NCI-H226 (cell line): Measurements from ENCODE around the gene IGF2R.
A peak's percentile ranks its signal among the peaks of the same experiment; 100 is the strongest.
"Not testable (repeated sequence)": the region's sequence is repeated elsewhere in the genome, so short reads cannot be mapped to it uniquely, and the experiment has no call there.

Experiments
- DNase-seq: peaks from one replicate; pipeline ENCODE4 v3.0.0-alpha.2; 2015

Gene IGF2R

DNA sequence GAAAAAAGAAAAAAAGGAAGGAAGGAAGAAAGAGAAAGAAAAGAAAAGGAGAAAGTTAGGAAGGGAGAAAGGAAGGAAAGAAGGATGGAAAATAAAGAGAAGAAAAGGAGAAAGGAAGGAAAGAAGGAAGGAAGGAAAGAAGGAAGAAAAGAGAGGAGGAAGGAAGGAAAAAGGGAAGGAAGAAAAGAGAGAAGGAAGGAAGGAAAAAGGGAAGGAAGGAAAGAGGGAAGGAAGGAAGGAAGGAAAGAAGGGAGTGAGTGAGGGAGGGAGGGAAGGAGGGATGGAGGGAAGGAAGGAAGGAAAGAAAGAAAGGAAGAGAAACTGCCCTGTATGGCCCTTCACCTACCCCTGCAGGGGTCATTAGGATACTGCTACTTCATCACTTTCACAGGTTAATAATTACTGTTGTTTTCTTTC, 12.9 kb upstream of the IGF2R start:
- DNase-seq, result no peak

DNA sequence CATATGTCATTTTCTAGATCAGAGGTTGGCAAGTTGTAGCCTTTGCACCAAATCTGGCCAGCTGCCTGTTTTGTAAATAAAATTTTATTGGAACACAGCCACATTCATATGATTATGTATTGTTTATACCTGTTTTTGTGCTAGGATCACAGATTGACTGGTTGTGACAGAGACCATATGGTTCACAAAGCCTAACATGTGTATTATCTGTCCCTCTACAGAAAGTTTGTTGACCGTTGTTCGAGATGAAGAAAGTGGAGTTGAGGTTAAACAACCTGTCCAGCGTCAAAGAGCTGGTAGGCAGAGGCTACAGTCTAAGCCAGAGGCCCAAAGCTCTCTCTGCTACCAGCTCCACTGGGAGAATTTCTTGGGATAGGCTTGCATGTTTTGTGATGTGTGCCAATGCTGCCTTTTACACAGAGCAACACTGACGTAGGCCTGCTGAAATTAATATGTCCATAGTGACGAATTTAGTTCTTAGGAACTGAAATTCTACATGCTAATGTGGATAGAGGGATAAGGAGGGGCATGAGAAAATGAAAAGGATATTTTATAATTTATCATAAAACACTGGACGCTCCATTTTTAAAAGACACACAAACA, 11.7 kb upstream of the IGF2R start:
- no peak for DNase-seq

DNA sequence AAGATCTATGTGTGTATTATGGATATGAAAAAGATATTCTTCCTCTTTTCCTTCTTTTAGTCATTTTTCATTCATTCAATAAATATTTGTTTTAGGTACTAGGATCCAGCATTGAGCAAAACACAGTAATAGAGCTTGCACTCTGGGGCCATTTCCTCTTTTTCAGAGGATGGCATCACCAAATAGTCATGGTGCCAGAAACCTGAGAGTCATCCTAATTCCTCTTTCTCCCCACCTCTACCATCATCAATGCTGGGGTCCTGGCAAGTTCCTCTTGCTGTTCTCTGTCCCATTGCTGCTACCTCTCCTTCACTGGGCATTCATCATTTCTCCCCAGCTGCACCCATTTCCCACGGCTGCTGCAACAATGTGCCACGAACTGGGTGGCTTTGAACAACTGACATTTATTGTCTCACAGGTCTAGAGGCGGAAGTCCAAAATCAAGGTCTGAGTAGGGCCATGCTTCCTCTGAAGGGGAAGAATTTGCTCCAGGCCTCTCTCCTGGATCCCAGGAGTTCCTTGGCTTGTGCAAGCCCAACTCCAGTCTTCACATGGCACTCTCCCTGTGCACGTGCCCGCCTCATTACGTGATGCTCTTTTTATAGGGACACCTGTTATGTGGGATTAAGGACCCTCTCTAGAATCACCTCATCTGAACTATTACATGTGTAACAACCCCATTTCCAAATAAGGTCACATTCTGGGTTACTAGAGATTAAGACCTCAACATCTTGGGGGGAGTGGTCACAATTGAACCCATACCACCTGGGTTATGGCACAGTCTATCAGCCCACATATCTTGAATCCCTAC, 9.5 kb upstream of the IGF2R start:
- no peak for DNase-seq

DNA sequence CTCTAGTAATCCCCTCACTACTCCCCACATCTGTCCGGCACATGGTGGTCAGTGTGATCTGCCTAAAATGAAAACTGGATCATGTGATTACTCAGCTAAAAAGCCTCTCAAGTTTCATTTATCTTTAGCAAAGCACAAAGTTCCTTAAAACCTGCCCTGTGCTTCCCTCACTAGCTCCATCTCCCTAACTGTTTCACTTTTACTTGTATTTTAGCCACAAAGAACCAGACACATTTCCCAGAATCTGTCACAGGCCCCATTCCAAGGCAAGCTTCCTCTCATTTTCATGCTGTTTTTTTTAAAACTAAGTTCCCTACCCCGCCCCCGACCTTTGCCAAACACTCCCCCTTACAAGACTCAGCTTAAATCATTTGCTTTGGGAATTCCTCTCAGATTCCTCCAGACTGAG, 8.9 kb upstream of the IGF2R start:
- no peak for DNase-seq

DNA sequence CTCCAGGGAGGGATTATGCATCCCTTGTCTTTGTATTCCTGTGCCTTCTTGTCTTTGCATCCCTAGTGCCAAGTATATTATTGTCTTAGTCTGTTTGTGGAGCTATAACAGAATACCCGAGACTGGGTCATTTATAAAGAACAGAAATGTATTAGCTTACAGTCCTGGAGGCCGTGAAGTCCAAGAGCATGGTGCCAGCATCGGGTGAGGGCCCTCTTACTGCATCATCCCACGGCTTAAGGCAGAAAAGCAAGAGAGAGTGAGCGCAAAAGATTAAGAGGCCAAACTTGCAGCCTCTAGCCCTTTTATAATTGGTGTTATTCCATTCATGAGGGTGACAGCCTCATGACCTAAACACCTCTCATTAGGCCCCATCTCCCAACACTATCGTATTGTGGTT, 8.4 kb upstream of the IGF2R start:
- DNase-seq, result no peak

DNA sequence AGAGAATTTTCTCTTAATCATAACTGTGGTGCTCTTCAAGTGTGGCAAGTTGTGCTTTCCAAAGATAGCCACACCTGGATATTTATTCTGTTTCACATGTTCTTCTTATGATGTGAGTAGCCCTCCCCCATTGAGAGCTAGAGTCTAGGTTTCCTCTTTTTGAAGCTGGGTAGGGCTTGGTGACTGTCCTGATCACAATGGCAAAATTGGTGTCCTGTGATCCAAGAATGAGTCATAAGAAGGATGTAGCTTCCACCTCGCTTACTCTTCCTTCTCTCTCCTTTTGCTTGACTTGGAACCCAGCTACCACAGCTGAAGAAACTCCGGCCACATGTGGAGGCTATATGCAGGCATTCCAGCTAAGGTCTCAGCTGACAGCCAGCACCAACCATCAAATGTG, 7.4 kb upstream of the IGF2R start:
- DNase-seq, result no peak

DNA sequence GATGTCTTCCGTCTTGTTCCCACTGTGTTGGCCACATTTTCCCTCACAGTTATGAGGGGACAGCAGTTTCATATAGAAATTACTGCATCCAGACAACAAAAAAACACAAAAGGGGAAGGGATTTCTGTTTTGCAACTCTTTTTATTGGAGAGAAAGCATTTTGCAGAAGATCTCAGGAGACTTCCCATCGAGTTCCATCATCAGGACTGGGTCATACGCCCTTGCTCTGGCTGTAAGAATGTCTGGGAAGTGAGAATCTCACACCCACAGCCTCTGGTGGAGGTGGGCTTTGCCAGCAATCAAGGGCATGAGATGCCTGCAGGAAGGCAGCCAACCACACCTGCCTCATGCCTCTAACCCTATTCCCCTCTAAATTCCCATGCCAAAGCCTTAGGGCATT, 5.8 kb upstream of the IGF2R start:
- DNase-seq, result no peak

DNA sequence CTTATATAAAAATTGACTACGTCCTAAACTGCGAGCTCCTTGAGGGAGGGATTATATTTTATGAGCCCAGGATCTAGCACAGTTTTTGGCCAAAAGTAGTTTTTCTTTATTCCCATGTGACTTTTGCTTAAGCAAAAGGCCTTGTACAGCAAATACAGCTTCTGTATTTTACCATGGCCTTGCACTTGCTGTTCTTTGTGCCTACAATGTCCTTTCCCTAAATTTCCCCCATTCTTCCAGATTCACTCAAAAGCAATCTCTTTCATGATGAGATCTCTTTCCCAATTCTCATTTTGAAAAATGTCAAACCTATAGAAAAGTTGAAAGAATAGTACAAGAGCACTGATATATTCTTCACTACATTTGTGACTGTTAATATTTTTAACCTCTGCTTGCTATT, 4.8 kb upstream of the IGF2R start:
- no peak for DNase-seq

DNA sequence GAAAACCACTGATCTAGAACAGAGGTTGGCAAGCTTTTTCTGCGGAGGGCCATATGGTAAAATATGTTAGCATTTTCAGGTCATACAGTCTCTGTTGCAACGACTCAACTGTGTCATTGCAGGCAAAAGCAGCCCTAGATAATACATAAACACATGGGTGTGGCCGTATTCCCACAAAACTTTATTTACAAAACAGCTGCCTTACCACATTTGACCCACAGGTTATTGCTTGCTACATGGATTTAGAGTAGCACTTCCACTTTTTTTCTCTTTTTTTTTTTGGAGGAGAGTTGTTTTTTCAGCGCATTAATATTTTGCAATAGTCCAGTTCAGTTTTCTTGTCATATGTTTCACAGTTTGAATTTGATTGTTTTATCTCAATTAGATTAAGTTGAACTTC, 2.5 kb upstream of the IGF2R start:
- DNase-seq, result no peak

DNA sequence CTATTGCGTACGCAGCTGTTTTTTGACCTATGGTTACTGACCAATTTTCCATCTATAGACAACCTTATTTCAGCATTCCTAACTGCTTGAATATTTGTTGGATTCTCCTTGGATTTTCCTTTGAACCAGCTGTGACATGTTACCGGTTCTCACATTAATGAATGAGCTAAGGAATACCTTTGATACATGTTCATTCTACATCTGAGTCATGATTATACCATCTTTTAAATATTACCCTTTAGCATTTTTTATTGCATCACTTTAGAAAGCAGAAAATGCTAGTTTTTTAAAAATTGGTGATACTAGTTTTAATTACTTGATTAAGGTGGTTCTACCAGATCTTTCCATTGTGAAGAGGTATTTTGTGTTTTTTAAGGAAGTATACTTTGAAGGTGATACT, 1.9 kb upstream of the IGF2R start:
- DNase-seq, result peak; percentile 34

DNA sequence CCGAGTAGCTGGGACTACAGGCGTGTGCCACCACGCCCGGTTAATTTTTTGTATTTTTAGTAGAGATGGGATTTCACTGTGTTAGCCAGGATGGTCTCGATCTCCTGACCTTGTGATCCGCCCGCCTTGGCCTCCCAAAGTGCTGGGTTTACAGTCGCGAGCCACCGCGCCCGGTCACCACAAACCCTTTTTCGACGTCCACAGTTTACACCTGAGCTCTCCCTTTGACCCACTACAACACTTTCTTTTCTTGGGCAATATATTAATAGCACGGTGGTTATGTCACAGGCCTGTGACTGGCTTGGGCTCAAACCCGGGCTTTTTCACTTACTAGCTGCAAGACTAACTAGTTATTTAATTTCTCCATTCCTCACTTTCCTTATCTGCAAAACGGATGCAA, 1.3 kb upstream of the IGF2R start:
- DNase-seq, result not testable (repeated sequence)

DNA sequence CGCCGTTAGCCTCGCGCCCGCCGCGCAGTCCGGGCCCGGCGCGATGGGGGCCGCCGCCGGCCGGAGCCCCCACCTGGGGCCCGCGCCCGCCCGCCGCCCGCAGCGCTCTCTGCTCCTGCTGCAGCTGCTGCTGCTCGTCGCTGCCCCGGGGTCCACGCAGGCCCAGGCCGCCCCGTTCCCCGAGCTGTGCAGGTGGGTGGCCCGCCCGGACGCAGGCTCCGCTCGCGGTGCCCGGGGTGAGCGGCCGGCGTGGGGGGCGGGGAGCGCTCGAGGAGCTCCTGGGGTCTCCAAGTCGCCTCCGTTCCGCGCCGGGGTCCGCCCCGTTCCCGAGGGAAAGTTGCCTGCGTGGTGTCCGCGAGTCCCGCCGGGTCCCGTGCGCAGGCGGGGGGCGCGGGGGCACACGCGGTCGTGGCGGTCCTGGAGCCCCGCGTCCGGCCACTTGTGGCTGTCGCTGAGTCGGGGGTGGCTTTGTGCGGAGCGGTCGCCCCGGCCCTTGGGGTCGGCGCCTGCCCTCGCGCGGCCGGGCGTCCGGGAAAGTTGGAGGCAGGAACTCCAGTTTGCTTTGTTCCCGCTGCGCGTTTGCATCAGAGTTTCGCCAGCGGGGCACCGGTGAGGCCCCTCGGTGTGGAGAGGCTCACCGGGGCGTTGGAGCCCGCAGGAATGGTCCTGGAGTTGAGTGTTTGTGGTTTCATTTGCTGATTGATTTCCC, 476 bp downstream of the IGF2R start:
- no peak for DNase-seq

DNA sequence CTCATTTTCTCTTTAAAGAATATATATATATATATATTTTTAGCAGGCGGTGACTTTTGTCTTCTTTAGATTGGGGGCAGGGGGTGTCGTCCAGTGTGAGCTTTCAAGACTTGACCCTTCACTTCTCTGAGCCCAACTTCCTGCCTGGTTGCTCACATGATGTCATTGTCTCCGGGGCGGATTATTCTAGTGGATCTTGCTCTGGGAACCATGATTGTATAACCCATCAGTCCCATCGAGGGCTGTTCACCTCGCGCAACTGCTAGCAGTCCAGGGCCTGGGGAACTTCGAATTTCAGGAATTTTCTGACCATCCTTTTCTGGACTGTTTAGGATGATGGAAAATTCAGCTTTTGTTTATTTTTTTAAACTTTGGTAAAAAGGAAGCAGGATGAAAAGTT, 1.0 kb downstream of the IGF2R start:
- peak; percentile 33 for DNase-seq

DNA sequence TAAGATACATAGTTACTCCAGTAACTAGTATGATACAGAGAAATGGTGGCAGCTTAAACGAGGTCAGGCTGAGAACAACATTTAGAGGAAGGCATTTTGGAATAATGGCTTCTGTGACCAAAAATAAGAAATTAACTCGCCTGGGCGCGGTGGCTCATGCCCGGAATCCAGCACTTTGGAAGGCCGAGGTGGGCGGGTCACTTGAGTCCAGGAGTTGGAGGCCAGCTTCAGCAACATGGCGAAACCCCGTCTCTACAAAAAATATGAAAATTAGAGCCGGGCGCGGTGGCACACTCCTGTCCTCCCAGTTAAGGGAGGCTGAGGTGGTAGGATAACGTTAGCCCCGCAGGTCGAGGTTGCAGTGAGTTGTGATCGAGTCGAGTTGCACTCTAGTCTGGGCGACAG, 1.8 kb downstream of the IGF2R start:
- no peak for DNase-seq

DNA sequence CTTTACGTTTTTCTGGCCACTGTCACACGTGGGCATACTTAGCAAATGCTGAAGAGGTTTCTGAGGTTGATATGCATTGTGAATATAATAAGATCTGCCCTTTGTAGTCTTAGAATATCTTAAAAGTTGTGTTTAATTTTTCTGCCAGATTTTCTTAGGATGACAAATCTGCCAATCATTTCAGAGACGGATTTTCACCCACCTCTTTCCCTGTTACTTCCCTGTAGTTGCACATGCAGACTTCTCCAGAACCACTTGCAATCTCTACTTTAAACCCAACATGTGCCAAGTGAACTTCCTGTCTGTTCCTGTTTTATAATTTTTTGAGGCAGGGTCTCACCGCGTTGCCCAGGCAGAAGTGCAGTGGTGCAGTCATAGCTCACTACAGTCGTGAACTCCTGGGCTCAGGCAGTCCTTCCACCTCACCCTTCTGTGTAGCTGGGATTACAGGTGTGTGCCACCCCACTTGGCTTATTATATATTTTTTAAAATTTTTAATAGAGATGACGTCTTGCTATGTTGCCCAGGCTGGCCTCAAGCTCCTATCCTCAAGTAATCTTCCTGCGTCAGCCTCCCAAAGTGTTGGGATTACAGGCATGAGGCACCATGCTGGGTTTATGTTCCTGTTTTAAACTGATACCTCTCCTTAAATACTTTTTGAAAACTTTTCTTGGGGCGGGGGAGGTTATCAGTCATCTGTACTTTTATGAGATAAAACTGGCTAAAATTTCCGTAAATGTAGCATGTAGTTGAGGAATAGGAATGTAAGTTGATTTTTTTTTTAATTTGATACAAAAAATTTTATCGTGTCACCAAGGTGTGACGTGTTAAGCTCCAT, 2.7 kb downstream of the IGF2R start:
- no peak for DNase-seq

DNA sequence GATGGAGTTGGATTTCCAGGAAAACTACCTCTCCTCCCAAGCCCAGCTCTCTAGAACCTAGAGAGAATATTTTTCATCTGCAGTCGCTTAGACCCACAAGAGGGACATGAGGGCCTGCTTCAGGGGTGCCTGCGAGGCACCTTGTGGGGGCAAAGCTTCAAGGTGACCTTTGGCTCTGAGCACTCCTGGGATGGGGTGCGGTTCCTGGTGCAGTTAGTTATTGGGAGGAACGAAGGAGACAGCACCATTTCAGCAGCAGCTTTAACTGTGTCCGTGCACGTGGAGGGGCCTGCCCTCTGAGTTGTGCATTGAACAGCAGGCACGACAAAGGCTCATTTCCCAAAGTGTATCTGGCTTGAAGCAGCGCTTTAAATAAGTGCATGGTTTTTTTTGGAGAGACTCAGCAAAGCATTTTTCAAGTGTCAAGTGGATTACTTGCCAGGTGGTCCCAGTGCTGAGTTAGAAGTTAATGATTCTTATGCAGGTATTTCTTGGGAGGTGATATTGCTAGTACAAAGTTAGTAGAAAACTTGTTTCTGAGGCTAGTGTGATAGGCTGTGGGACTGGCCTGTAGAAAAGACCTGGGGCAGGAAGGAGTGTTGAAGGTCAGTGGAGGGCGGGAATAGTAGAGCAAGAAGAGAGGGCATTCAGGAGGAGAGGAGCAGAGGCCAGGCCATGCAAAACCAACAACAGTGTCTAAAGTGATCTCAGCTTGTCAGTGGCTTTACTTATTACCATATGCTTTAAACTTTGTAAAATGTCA, 3.8 kb downstream of the IGF2R start:
- no peak for DNase-seq

DNA sequence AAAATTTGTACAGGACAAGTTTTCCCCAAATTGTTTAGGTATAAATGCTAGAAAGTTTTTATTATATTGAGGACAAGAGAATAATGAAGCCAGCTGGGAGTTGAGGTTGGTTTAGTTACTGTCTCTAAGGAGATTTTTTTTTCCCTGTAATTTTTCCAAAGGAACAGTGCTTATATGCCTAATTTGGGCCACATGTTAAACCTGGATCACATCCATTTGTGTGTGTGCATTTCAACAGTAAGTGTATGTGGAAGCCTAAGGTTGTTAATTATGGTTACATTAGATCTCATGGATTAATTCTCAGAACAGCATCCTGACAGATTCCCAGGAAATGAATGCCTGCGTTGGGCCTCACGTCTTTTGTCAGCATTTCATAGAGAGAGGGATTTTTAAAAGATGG, 4.5 kb downstream of the IGF2R start:
- no peak for DNase-seq

DNA sequence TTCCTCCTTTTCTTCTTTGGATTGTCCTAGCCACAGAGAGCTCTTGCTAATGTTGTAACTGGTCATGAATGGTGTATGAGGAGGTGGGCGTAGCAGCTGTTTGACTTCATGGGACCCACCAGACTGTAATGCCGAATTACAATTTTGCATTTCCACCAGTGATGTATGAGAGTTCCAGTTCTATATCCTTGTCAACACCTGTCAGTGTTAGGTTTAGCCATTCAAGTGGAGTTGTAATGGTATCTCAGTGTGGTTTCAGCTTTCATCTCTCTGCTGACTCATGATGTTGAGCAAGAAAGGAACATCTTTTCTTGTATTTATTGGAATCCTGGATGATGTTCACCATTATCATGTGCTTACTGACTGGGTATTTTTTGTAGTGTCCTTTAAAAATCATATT, 5.1 kb downstream of the IGF2R start:
- DNase-seq, result peak; percentile 72

DNA sequence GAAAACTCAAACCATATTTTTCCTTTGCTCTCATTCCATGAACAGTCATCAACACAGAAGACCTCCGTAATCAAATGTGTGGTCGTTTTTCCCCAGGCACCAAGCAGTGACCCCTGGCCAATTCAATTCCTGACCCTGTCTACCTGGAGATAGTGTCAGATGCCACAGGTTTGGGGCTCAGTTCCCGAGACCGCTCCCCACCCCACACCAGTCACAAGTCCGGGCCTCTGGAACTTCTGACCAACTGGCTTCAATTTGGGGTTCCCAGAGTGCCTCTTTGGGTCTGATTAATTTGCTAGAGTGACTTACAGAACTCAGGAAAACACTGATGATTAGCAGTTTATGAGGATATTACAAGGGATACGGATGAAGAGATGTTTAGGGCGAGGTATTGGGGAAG, 6.0 kb downstream of the IGF2R start:
- no peak for DNase-seq

DNA sequence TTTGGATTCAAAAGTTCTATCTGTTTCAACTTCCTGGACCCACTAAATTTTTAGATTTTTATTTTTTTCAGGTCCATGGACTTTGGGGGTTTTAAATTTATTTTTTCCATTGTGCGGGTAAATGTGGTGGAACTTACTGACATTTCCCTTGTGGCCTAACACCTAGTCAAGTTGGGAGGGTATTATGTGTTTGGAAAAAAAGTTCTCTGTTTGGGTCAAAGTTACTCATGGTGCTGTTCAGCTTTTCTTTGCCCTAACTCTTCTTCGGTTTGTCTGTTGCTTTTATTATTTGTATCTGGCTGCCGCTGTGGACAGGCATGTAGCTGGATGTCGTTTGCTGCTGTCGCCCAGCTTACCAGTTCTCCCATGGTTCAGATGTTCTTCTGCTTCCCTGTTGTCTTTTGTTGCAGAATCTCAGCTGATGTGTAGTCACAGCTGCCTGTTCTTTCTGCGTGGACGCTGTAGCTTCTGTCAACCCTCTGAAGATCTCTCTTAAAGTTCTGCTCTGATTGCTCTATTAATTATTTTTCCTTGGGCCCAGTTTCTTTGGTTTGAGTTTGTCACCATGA, 7.9 kb downstream of the IGF2R start:
- no peak for DNase-seq

DNA sequence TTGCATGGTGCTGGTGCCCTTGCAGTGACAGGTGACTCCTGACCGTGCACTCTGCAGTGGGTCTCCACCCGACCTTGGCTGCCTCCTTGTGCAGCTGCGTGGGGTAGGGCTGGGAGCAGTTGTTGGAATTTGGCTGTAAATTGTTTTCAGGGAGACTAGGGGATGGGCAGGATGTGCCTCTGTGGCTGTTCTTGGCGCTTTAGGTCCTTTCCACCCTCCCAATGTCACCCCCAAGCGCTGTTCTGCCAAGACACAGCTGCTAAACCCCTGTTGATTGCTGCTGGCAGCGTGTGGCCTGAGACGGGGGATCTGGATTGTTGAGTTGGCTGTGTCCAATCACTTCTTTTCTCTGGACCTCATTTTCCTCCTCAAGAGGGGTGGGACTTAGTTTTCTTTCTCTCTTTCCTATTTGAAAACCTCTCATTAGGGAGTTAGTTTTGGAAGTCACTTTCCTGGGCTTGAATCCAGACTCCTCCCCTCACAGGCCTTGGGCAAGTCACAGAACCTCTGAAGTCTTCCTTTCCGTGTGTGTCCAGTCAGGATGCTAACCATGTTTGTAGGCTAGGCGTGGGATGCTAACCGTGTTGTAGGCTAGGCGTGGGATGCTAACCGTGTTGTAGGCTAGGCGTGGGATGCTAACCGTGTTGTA, 8.5 kb downstream of the IGF2R start:
- DNase-seq, result no peak

DNA sequence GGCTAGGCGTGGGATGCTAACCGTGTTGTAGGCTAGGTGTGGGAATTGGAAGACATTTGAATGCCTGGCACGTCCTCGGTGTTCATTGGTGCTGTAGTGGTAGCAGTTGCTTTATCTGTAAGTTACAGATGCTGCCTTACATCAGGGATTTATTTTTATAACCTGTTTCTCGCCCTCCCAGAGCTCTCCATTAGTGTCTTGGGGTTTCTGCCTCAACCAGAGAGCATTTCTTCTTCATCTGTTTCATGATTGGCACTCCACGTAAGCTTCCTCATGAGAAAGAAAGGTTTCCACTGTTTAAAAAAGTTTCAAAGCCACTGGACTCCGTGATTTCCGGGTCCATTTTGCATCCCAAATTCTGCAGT, 9.0 kb downstream of the IGF2R start:
- DNase-seq, result no peak
